Trophoblast cell (in vitro differentiated cells and primary cell): ENCODE data around the gene KLF15.

Source experiments
- DNase-seq, 2 donors: peaks; one replicate each; pipeline ENCODE4 v3.0.0-alpha.2; 2016
- H2AFZ ChIP-seq: 2 replicates; pipeline ENCODE4 v1.6.1; 2013; ENCODE audit warnings: low read length, moderate library complexity, mild to moderate bottlenecking; ENCODE audit not compliant: insufficient read depth, poor library complexity
- H2AK5ac ChIP-seq: 2 replicates; pipeline ENCODE4 v1.6.1; 2013; ENCODE audit warnings: mild to moderate bottlenecking, low read length
- H2BK120ac ChIP-seq: 2 replicates; pipeline ENCODE4 v1.6.1; 2013; ENCODE audit warnings: low read length, mild to moderate bottlenecking, moderate library complexity; ENCODE audit not compliant: insufficient read depth, poor library complexity
- H2BK12ac ChIP-seq: 2 replicates; pipeline ENCODE4 v1.6.1; 2013; ENCODE audit warnings: mild to moderate bottlenecking, low read length, moderate library complexity
- H2BK5ac ChIP-seq: 2 replicates; pipeline ENCODE4 v1.6.1; 2013; ENCODE audit warnings: low read length, low read depth, moderate library complexity, mild to moderate bottlenecking; ENCODE audit not compliant: poor library complexity
- H3K14ac ChIP-seq: 2 replicates; pipeline ENCODE4 v1.6.1; 2013; ENCODE audit warnings: mild to moderate bottlenecking, low read length
- H3K18ac ChIP-seq: 2 replicates; pipeline ENCODE4 v1.6.1; 2013; ENCODE audit warnings: mild to moderate bottlenecking, low read length
- H3K23ac ChIP-seq: 2 replicates; pipeline ENCODE4 v1.6.1; 2013; ENCODE audit warnings: low read length
- H3K27ac ChIP-seq: 2 replicates; pipeline ENCODE4 v1.5.1; 2013; ENCODE audit warnings: low read depth, mild to moderate bottlenecking, inconsistent platforms, low read length, moderate library complexity
- H3K27me3 ChIP-seq: 2 replicates; pipeline ENCODE4 v1.6.1; 2013; ENCODE audit warnings: inconsistent platforms, mild to moderate bottlenecking, low read length, moderate library complexity; ENCODE audit not compliant: insufficient read depth
- H3K36me3 ChIP-seq, 2 experiments: 1 replicate in 1 of 2; 2 replicates in 1 of 2; pipeline ENCODE4 v1.6.1; 2013; ENCODE audit warnings: low read length in 2 of 2, mild to moderate bottlenecking in 2 of 2, moderate library complexity in 1 of 2; ENCODE audit not compliant: insufficient read depth in 2 of 2, control insufficient read depth in 1 of 2
- H3K4ac ChIP-seq: 2 replicates; pipeline ENCODE4 v1.6.1; 2013; ENCODE audit warnings: low read depth, mild to moderate bottlenecking, low read length, moderate library complexity
- H3K4me1 ChIP-seq, 2 experiments: 1 replicate in 1 of 2; 2 replicates in 1 of 2; pipeline ENCODE4 v1.6.1; 2013; ENCODE audit warnings: low read length in 2 of 2, mild to moderate bottlenecking in 2 of 2, moderate library complexity in 1 of 2; ENCODE audit not compliant: insufficient read depth in 2 of 2, control insufficient read depth in 1 of 2
- H3K4me2 ChIP-seq: 2 replicates; pipeline ENCODE4 v1.6.1; 2013; ENCODE audit warnings: inconsistent platforms, mild to moderate bottlenecking, low read length, moderate library complexity
- H3K4me3 ChIP-seq: 2 replicates; pipeline ENCODE4 v1.5.1; 2013; ENCODE audit warnings: mild to moderate bottlenecking, low read depth, low read length, inconsistent platforms
- H3K79me1 ChIP-seq: one replicate; pipeline ENCODE4 v1.6.1; 2013; ENCODE audit warnings: low read length
- H3K79me2 ChIP-seq: 2 replicates; pipeline ENCODE4 v1.6.1; 2013; ENCODE audit warnings: low read length, mild to moderate bottlenecking; ENCODE audit not compliant: control insufficient read depth, insufficient read depth, poor library complexity
- H3K9ac ChIP-seq: 2 replicates; pipeline ENCODE4 v1.6.1; 2013; ENCODE audit warnings: mild to moderate bottlenecking, low read length
- H3K9me3 ChIP-seq: 2 replicates; pipeline ENCODE4 v1.6.1; 2013; ENCODE audit warnings: low read depth, mild to moderate bottlenecking, control low read depth, inconsistent platforms, low read length; ENCODE audit not compliant: insufficient read depth
- H4K12ac ChIP-seq: 2 replicates; pipeline ENCODE4 v1.6.1; 2013; ENCODE audit warnings: low read depth, mild to moderate bottlenecking, low read length, moderate library complexity
- H4K8ac ChIP-seq: 2 replicates; pipeline ENCODE4 v1.6.1; 2013; ENCODE audit warnings: low read depth, mild to moderate bottlenecking, low read length, moderate library complexity
- H4K91ac ChIP-seq: one replicate; pipeline ENCODE4 v1.6.1; 2013; ENCODE audit warnings: low read depth, mild to moderate bottlenecking, low read length, moderate library complexity
- WGBS: extraction: QIAGEN DNeasy Blood & Tissue Kit; methylation state at CpG from one replicate; pipeline ENCODE4 v1.1.7; 2013; ENCODE audit warnings: missing lambda C conversion rate; ENCODE audit not compliant: insufficient read length, insufficient coverage; ENCODE audit errors: extremely low coverage; 5-methylcytosine and 5-hydroxymethylcytosine counted together

The KLF15 gene

DNA sequence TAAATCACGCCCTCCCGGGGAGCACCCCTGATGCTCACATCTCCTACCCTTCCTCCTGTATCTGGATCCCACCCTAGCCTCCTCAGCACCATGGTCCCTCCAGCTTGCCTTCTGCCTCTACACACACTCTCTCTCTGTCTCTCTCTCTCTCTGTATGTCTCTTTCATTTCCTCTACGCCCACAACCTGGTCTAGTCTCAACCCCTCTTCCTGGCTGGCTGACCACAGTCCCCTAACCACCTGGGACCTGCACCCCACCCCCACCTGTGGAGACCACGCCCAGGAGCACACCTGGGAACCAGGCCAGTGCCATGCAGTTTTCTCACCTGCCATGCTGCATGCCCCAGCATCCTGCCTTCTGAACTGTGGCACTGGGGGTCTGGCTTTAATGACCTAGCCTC is 33.5 kb upstream of the KLF15 start:
- no peak overlapping the region for H2BK120ac ChIP-seq
- H3K79me2 ChIP-seq: peaks cover 2% of the 10 kb centered on the region
- DNase-seq: no peak
- peaks cover 2% of the 10 kb centered on the region for H3K9me3 ChIP-seq
- H4K8ac ChIP-seq: no peak overlapping the region
- peaks cover 2 to 13% of the 10 kb centered on the region in 2 experiments for H3K4me1 ChIP-seq
- H3K18ac ChIP-seq: no peak overlapping the region
- H3K27ac ChIP-seq: no peak overlapping the region
- WGBS: no CpG with 5 or more reads among the region's 4 CpGs
- no peak overlapping the region for H3K4me3 ChIP-seq
- no peak overlapping the region for H2BK5ac ChIP-seq
- H2AK5ac ChIP-seq: no peak overlapping the region
- H2BK12ac ChIP-seq: no peak overlapping the region
- H3K4ac ChIP-seq: no peak overlapping the region
- peaks cover 18% of the 10 kb centered on the region for H3K27me3 ChIP-seq
- H3K79me1 ChIP-seq: peaks cover 3% of the 10 kb centered on the region
- H2AFZ ChIP-seq: no peak overlapping the region
- H3K23ac ChIP-seq: no peak overlapping the region
- no peak overlapping the region for H3K9ac ChIP-seq
- H4K12ac ChIP-seq: no peak overlapping the region
- H3K4me2 ChIP-seq: no peak overlapping the region
- H3K14ac ChIP-seq: no peak overlapping the region
- no peak overlapping the region for H4K91ac ChIP-seq
- no peaks in the 10 kb centered on the region for H3K36me3 ChIP-seq

GRCh38 chr3:126390201-126390600 is 33.0 kb upstream of the KLF15 start:
- no peak overlapping the region for H4K12ac ChIP-seq
- H2BK120ac ChIP-seq: no peak overlapping the region
- no peak overlapping the region for H3K14ac ChIP-seq
- no CpG with 5 or more reads among the region's 15 CpGs for WGBS
- no peak overlapping the region for H2AK5ac ChIP-seq
- peaks cover 2% of the 10 kb centered on the region for H3K9me3 ChIP-seq
- no peak overlapping the region for H3K18ac ChIP-seq
- H3K27me3 ChIP-seq: peaks cover 14% of the 10 kb centered on the region
- H3K4me1 ChIP-seq: peaks cover 2 to 13% of the 10 kb centered on the region in 2 experiments
- H3K4ac ChIP-seq: no peak overlapping the region
- H3K23ac ChIP-seq: no peak overlapping the region
- H3K4me2 ChIP-seq: no peak overlapping the region
- H3K79me1 ChIP-seq: peaks cover 3% of the 10 kb centered on the region
- no peak overlapping the region for H2BK5ac ChIP-seq
- H3K4me3 ChIP-seq: no peak overlapping the region
- H3K9ac ChIP-seq: no peak overlapping the region
- no peak overlapping the region for H4K91ac ChIP-seq
- H3K79me2 ChIP-seq: peaks cover 2% of the 10 kb centered on the region
- no peak overlapping the region for H3K27ac ChIP-seq
- peak; percentile 43 to 66 for DNase-seq
- H3K36me3 ChIP-seq: no peaks in the 10 kb centered on the region
- H2BK12ac ChIP-seq: no peak overlapping the region
- no peak overlapping the region for H4K8ac ChIP-seq
- no peak overlapping the region for H2AFZ ChIP-seq

- H2AK5ac ChIP-seq: no peak overlapping the region
- H3K4me3 ChIP-seq: no peak overlapping the region
- H2BK120ac ChIP-seq: no peak overlapping the region
- H3K79me1 ChIP-seq: peaks cover 3% of the 10 kb centered on the region
- H2AFZ ChIP-seq: no peak overlapping the region
- no peak overlapping the region for H4K91ac ChIP-seq
- H3K36me3 ChIP-seq: no peaks in the 10 kb centered on the region
- peak overlapping the region; percentile 32 for H3K4me2 ChIP-seq
- H3K9ac ChIP-seq: no peak overlapping the region
- no peak overlapping the region for H4K12ac ChIP-seq
- H3K27ac ChIP-seq: no peak overlapping the region
- H3K27me3 ChIP-seq: peaks cover 10% of the 10 kb centered on the region
- H3K14ac ChIP-seq: no peak overlapping the region
- H3K4me1 ChIP-seq: peaks cover 2 to 9% of the 10 kb centered on the region in 2 experiments
- no peak overlapping the region for H3K18ac ChIP-seq
- no CpG with 5 or more reads among the region's 17 CpGs for WGBS
- no peak for DNase-seq
- H2BK12ac ChIP-seq: no peak overlapping the region
- peaks cover 2% of the 10 kb centered on the region for H3K79me2 ChIP-seq
- no peak overlapping the region for H2BK5ac ChIP-seq
- no peak overlapping the region for H3K23ac ChIP-seq
- peaks cover 2% of the 10 kb centered on the region for H3K9me3 ChIP-seq
- no peak overlapping the region for H3K4ac ChIP-seq
- no peak overlapping the region for H4K8ac ChIP-seq
These were observed 32.6 kb upstream of the KLF15 start for GRCh38 chr3:126389794-126390146.

DNA sequence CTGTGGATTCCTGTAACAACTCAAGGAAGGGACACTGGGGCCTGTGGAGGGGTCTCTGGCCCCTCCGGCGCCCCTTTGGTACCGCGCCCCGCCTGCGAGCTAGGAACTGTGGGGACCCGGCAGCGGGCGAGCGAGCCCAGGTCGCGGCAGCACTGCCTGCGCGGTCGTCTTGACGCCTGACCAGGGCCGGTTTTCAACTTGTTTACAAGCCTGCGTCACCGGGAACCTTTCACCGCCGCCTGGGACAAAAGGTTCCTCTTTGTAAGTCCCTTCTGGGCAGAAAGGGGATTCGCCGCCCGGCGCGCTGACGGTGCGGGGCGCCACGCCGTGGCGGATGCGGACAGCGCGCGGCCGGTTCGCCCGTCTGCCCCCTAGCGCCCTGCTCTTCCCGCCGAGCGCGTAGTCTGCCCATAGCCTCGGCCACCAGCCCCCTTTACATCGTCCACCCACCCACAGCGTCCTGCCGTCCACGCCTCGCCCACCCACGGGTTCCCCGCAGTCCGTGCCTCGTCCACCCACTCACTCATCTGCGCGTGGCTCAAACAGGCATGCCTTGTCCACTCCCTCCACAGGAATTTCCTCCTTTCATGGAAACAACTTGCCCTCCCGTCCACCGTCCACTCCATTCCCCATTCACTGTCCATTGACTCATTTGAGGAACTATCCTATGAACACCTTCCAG is 32.0 kb upstream of the KLF15 start:
- H4K12ac ChIP-seq: peak overlapping the region; percentile 71
- H3K27ac ChIP-seq: no peak overlapping the region
- peak overlapping the region; percentile 61 for H3K14ac ChIP-seq
- peak overlapping the region; percentile 82 for H4K8ac ChIP-seq
- no CpG with 5 or more reads among the region's 58 CpGs for WGBS
- H3K23ac ChIP-seq: no peak overlapping the region
- H3K27me3 ChIP-seq: peaks cover 6% of the 10 kb centered on the region
- peaks cover 2 to 6% of the 10 kb centered on the region in 2 experiments for H3K4me1 ChIP-seq
- H3K4me3 ChIP-seq: peak overlapping the region; percentile 33
- peak overlapping the region; percentile 80 for H2BK120ac ChIP-seq
- no peak overlapping the region for H2BK5ac ChIP-seq
- peaks cover 2% of the 10 kb centered on the region for H3K9me3 ChIP-seq
- H3K36me3 ChIP-seq: no peaks in the 10 kb centered on the region
- H3K9ac ChIP-seq: peak overlapping the region; percentile 45
- no peak overlapping the region for H3K4ac ChIP-seq
- peak overlapping the region; percentile 80 for H2AFZ ChIP-seq
- peak overlapping the region; percentile 79 for H3K4me2 ChIP-seq
- H3K18ac ChIP-seq: peak overlapping the region; percentile 29
- peak overlapping the region; percentile 72 for H4K91ac ChIP-seq
- H3K79me2 ChIP-seq: peaks cover 2% of the 10 kb centered on the region
- H3K79me1 ChIP-seq: peaks cover 3% of the 10 kb centered on the region
- peak; percentile 93 to 94 for DNase-seq
- peak overlapping the region; percentile 23 for H2BK12ac ChIP-seq
- H2AK5ac ChIP-seq: no peak overlapping the region
